Smooth muscle cell (in vitro differentiated cells): ENCODE measurements around the gene ARHGAP15. TPM values are rescaled to one million over a fixed set of nuclear protein-coding genes. Genes with fewer than 3 reads are reported as not detected.

ENCODE experiments used
- DNase-seq: peaks from one replicate; lab custom pipeline; 2025; ENCODE audit not compliant: unreplicated experiment; lab: John Stamatoyannopoulos, UW
- H2AFZ ChIP-seq: fragments of 200-600 bp; sonication (generic); 2 replicates; pipeline ENCODE4 v1.6.0; 2016; ENCODE audit warnings: antibody characterized with exemption, low read depth, mild to moderate bottlenecking
- H3F3A ChIP-seq: fragments of 200-600 bp; sonication (generic); 2 replicates; pipeline ENCODE4 v1.6.0; 2017; ENCODE audit warnings: antibody characterized with exemption, low read depth
- H3K27ac ChIP-seq: fragments of 200-600 bp; sonication (generic); 2 replicates; pipeline ENCODE4 v1.5.1; 2016; ENCODE audit warnings: low read depth, mild to moderate bottlenecking
- H3K27me3 ChIP-seq: fragments of 200-600 bp; sonication (generic); 2 replicates; pipeline ENCODE4 v1.6.1; 2016; ENCODE audit warnings: low read depth, mild to moderate bottlenecking
- H3K36me3 ChIP-seq: fragments of 200-600 bp; sonication (generic); 2 replicates; pipeline ENCODE4 v1.5.1; 2016; ENCODE audit warnings: low read depth
- H3K4me1 ChIP-seq: fragments of 200-600 bp; sonication (generic); 2 replicates; pipeline ENCODE4 v1.5.1; 2016; ENCODE audit warnings: low read depth
- H3K4me2 ChIP-seq: fragments of 200-600 bp; sonication (generic); 2 replicates; pipeline ENCODE4 v1.6.0; 2016; ENCODE audit warnings: mild to moderate bottlenecking
- H3K4me3 ChIP-seq: fragments of 200-600 bp; sonication (generic); 2 replicates; pipeline ENCODE4 v1.5.1; 2016; ENCODE audit warnings: mild to moderate bottlenecking
- H3K79me2 ChIP-seq: fragments of 200-600 bp; sonication (generic); 2 replicates; pipeline ENCODE4 v1.6.0; 2016; ENCODE audit warnings: low read depth, mild to moderate bottlenecking
- H3K9ac ChIP-seq: fragments of 200-600 bp; sonication (generic); 2 replicates; pipeline ENCODE4 v1.6.0; 2016; ENCODE audit warnings: low read depth
- H3K9me3 ChIP-seq: fragments of 200-600 bp; sonication (generic); replicated peaks from 2 replicates; pipeline ENCODE4 v1.5.1; 2016; ENCODE audit warnings: low read depth
- H4K20me1 ChIP-seq: fragments of 200-600 bp; sonication (generic); 2 replicates; pipeline ENCODE4 v1.6.0; 2016; ENCODE audit warnings: low read depth
- WGBS: methylation state at CpG from one replicate; pipeline ENCODE4 v1.1.7; 2016; ENCODE audit warnings: low lambda C conversion rate; 5-methylcytosine and 5-hydroxymethylcytosine counted together
- polyA plus RNA-seq: library from polyadenylated mRNA; unstranded; fragments of >200 nt; fragmentation: Nextera tagmentation; extraction: Ambion mirVana; gene quantifications from 2 replicates; pipeline ENCODE4 v1.2.1, GENCODE V29; 2016
- total RNA-seq: library from RNA; depleted of rRNA; stranded (reverse); fragments of >200 nt; gene quantifications from 2 replicates; pipeline ENCODE4 v1.2.3, GENCODE V29; 2014
- TF ChIP-seq, protein P1 (sequence below): fragments of 200-600 bp; sonication (generic); IDR thresholded peaks from 2 replicates; pipeline ENCODE4 v1.5.1; 2017; ENCODE audit warnings: borderline replicate concordance, mild to moderate bottlenecking, antibody characterized with exemption; ENCODE audit not compliant: insufficient read depth, poor library complexity, severe bottlenecking

Gene ARHGAP15
- total and polyA plus RNA-seq, 2 experiments from 2014 or later = not detected

GRCh38 chr2:143491131-143491530 is 361.9 kb downstream of the ARHGAP15 start:
- H4K20me1 ChIP-seq = no peaks in the 10 kb centered on the region
- H3K36me3 ChIP-seq = no peaks in the 10 kb centered on the region
- no peaks in the 10 kb centered on the region for H3K4me1 ChIP-seq
- no peak overlapping the region for H2AFZ ChIP-seq
- H3F3A ChIP-seq = no peaks in the 10 kb centered on the region
- no peaks in the 10 kb centered on the region for H3K79me2 ChIP-seq
- WGBS = 45% methylated on average over 2 of the region's 2 CpGs
- DNase-seq = no peak
- TF ChIP-seq, protein P1, sequence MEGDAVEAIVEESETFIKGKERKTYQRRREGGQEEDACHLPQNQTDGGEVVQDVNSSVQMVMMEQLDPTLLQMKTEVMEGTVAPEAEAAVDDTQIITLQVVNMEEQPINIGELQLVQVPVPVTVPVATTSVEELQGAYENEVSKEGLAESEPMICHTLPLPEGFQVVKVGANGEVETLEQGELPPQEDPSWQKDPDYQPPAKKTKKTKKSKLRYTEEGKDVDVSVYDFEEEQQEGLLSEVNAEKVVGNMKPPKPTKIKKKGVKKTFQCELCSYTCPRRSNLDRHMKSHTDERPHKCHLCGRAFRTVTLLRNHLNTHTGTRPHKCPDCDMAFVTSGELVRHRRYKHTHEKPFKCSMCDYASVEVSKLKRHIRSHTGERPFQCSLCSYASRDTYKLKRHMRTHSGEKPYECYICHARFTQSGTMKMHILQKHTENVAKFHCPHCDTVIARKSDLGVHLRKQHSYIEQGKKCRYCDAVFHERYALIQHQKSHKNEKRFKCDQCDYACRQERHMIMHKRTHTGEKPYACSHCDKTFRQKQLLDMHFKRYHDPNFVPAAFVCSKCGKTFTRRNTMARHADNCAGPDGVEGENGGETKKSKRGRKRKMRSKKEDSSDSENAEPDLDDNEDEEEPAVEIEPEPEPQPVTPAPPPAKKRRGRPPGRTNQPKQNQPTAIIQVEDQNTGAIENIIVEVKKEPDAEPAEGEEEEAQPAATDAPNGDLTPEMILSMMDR = no peak
- H3K27ac ChIP-seq = no peak overlapping the region
- no peak overlapping the region for H3K4me2 ChIP-seq
- no peak overlapping the region for H3K4me3 ChIP-seq
- no peaks in the 10 kb centered on the region for H3K9me3 ChIP-seq
- no peaks in the 10 kb centered on the region for H3K27me3 ChIP-seq
- H3K9ac ChIP-seq = no peak overlapping the region

GRCh38 chr2:143493339-143493738 is 364.1 kb downstream of the ARHGAP15 start:
- H3K4me3 ChIP-seq = no peak overlapping the region
- WGBS = 91% methylated on average over 1 of the region's 1 CpG

GRCh38 chr2:143497726-143498125 is 368.5 kb downstream of the ARHGAP15 start:
- TF ChIP-seq, protein P1 = no peak
- WGBS = 75% methylated on average over 1 of the region's 1 CpG
- no peaks in the 10 kb centered on the region for H4K20me1 ChIP-seq
- no peak for DNase-seq
- no peaks in the 10 kb centered on the region for H3K4me1 ChIP-seq
- no peaks in the 10 kb centered on the region for H3K79me2 ChIP-seq
- H3F3A ChIP-seq = no peaks in the 10 kb centered on the region
- H3K9me3 ChIP-seq = no peaks in the 10 kb centered on the region
- no peak overlapping the region for H3K4me2 ChIP-seq
- H3K4me3 ChIP-seq = no peak overlapping the region
- no peak overlapping the region for H3K27ac ChIP-seq
- no peak overlapping the region for H3K9ac ChIP-seq
- no peak overlapping the region for H2AFZ ChIP-seq
- no peaks in the 10 kb centered on the region for H3K27me3 ChIP-seq
- H3K36me3 ChIP-seq = no peaks in the 10 kb centered on the region

More at GRCh38 chr2:143493339-143493738, 364.1 kb downstream of the ARHGAP15 start:
- no peak for DNase-seq
- H3K79me2 ChIP-seq = no peaks in the 10 kb centered on the region
- H3K4me2 ChIP-seq = no peak overlapping the region
- H3K9me3 ChIP-seq = no peaks in the 10 kb centered on the region
- H4K20me1 ChIP-seq = no peaks in the 10 kb centered on the region
- no peaks in the 10 kb centered on the region for H3K36me3 ChIP-seq
- no peak overlapping the region for H3K27ac ChIP-seq
- no peaks in the 10 kb centered on the region for H3K27me3 ChIP-seq
- TF ChIP-seq, protein P1 = no peak
- H3F3A ChIP-seq = no peaks in the 10 kb centered on the region
- no peak overlapping the region for H3K9ac ChIP-seq
- no peak overlapping the region for H2AFZ ChIP-seq
- no peaks in the 10 kb centered on the region for H3K4me1 ChIP-seq

DNA sequence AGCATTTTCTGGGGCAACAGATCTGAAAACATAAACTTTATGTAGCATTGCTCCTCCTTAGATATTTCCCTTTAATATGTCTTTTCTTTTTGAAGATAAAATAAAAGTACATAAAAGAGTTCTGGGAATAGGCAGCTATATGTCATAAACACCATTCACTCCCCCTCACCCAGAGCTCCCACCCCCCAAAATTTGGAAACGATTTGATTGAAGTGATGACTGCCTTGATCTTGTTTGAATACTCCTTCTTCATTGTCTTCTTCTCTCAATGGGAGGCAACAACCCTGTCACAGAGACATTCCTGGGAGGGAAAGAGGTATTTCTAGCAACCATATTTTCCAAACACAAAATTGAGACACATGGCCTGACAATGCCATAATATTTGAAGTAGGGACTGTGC is 369.3 kb downstream of the ARHGAP15 start:
- Histone ChIP-seq H3K4me1 (no peaks in the 10 kb centered on the region), H2AFZ (no peak overlapping the region), H3K27ac (no peak overlapping the region), H3F3A (no peaks in the 10 kb centered on the region), H3K27me3 (no peaks in the 10 kb centered on the region), H3K36me3 (no peaks in the 10 kb centered on the region), H3K9me3 (no peaks in the 10 kb centered on the region), H4K20me1 (no peaks in the 10 kb centered on the region), H3K9ac (no peak overlapping the region), H3K4me2 (no peak overlapping the region), H3K4me3 (no peak overlapping the region), H3K79me2 (no peaks in the 10 kb centered on the region)
- WGBS = 95% methylated on average over 1 of the region's 1 CpG
- TF ChIP-seq, protein P1 = no peak
- no peak for DNase-seq
